ENCODE data around the gene RPSA. TPM values are rescaled to one million over a fixed set of nuclear protein-coding genes. Genes with fewer than 3 reads are reported as not detected.

RPSA gene
- total and polyA plus RNA-seq, 2 experiments from 2014 or later, result 406 to 1,590 TPM

GRCh38 chr3:39383881-39384664, 22.4 kb upstream of the RPSA start:
- peak overlapping the region; percentile 93 for H2AFZ ChIP-seq

GRCh38 chr3:39384665-39385000, 21.9 kb upstream of the RPSA start:
- peaks cover 54% of the 10 kb centered on the region for H3K79me2 ChIP-seq (ENCODE audit: insufficient read depth)
- peak overlapping the region; percentile 97 for H3K9ac ChIP-seq
- H3K27ac ChIP-seq, result 0 out of 2 replicates have a peak overlapping the region, but pooled peaks have one; percentile 32
- H3K27me3 ChIP-seq (replicated peaks; ENCODE audit: insufficient read depth), result no peaks in the 10 kb centered on the region
- in situ Hi-C loops (cut with MboI), result no loop called here
- H3K4me2 ChIP-seq (ENCODE audit: unreplicated experiment), result peak overlapping the region; percentile 88
- no peak for DNase-seq
- H2AFZ ChIP-seq, result peak overlapping the region; percentile 93; the same call in 1 of the 2 replicates
- peaks cover 16% of the 10 kb centered on the region for H3K4me1 ChIP-seq (ENCODE audit: insufficient read depth)
- no peak for TF ChIP-seq EZH2 (IDR thresholded peaks at IDR 0.05; ENCODE audit: insufficient read depth, poor library complexity, severe bottlenecking)
- H3K4me3 ChIP-seq, result peak overlapping the region; percentile 93
- no peaks in the 10 kb centered on the region for H3F3A ChIP-seq (ENCODE audit: insufficient read depth)
- H3K9me3 ChIP-seq (ENCODE audit: low read depth), result no peaks in the 10 kb centered on the region
- H3K9me2 ChIP-seq (ENCODE audit: insufficient read depth), result no peaks in the 10 kb centered on the region
- H4K20me1 ChIP-seq (ENCODE audit: insufficient read depth), result no peaks in the 10 kb centered on the region
- H3K36me3 ChIP-seq (ENCODE audit: low read depth), result no peaks in the 10 kb centered on the region
- WGBS, 2 experiments (ENCODE audit: low coverage in 1 of 2, low lambda C conversion rate in 2 of 2, missing lambda C conversion rate in 2 of 2), result 58 to 64% methylated on average over 13 to 14 of the region's 14 CpGs

More at GRCh38 chr3:39383881-39384664, 22.4 kb upstream of the RPSA start:
- H3K9me3 ChIP-seq (ENCODE audit: low read depth), result no peaks in the 10 kb centered on the region
- peak overlapping the region; percentile 97 for H3K9ac ChIP-seq
- peak; percentile 98 for DNase-seq
- H3K36me3 ChIP-seq (ENCODE audit: low read depth), result no peaks in the 10 kb centered on the region
- no peaks in the 10 kb centered on the region for H3K27me3 ChIP-seq (replicated peaks; ENCODE audit: insufficient read depth)
- H4K20me1 ChIP-seq (ENCODE audit: insufficient read depth), result no peaks in the 10 kb centered on the region
- peak overlapping the region; percentile 94 for H3K4me2 ChIP-seq (ENCODE audit: unreplicated experiment)
- no peak for TF ChIP-seq EZH2phosphoT487 (IDR thresholded peaks at IDR 0.05; ENCODE audit: insufficient read depth, low read depth)
- TF ChIP-seq EZH2 (IDR thresholded peaks at IDR 0.05; ENCODE audit: insufficient read depth, poor library complexity, severe bottlenecking), result no peak
- peak overlapping the region; percentile 93 for H3K4me3 ChIP-seq
- H3K9me2 ChIP-seq (ENCODE audit: insufficient read depth), result no peaks in the 10 kb centered on the region
- in situ Hi-C loops (cut with MboI), result no loop called here
- peaks cover 49% of the 10 kb centered on the region for H3K79me2 ChIP-seq (ENCODE audit: insufficient read depth)
- H3K27ac ChIP-seq, result peak overlapping the region; percentile 96
- WGBS, 2 experiments (ENCODE audit: low coverage in 1 of 2, low lambda C conversion rate in 2 of 2, missing lambda C conversion rate in 2 of 2), result 1% methylated on average over 64 to 66 of the region's 66 CpGs
- H3K4me1 ChIP-seq (ENCODE audit: insufficient read depth), result peaks cover 16% of the 10 kb centered on the region
- H3F3A ChIP-seq (ENCODE audit: insufficient read depth), result no peaks in the 10 kb centered on the region

GRCh38 chr3:39385456-39386090, 20.9 kb upstream of the RPSA start:
- 81 to 93% methylated on average over 8 to 9 of the region's 9 CpGs for WGBS, 2 experiments (ENCODE audit: low coverage in 1 of 2, low lambda C conversion rate in 2 of 2, missing lambda C conversion rate in 2 of 2)
- Histone ChIP-seq H3K27ac (no peak overlapping the region), H3K9ac (no peak overlapping the region), H4K20me1 (ENCODE audit: insufficient read depth) (no peaks in the 10 kb centered on the region), H3K9me3 (ENCODE audit: low read depth) (no peaks in the 10 kb centered on the region), H3K27me3 (replicated peaks; ENCODE audit: insufficient read depth) (no peaks in the 10 kb centered on the region), H3K4me1 (ENCODE audit: insufficient read depth) (peaks cover 16% of the 10 kb centered on the region), H3K4me2 (ENCODE audit: unreplicated experiment) (no peak overlapping the region), H3K4me3 (no peak overlapping the region), H3F3A (ENCODE audit: insufficient read depth) (no peaks in the 10 kb centered on the region), H3K36me3 (ENCODE audit: low read depth) (no peaks in the 10 kb centered on the region), H3K79me2 (ENCODE audit: insufficient read depth) (peaks cover 64% of the 10 kb centered on the region), H3K9me2 (ENCODE audit: insufficient read depth) (no peaks in the 10 kb centered on the region), H2AFZ (no peak overlapping the region)
- in situ Hi-C loops (cut with MboI), result no loop called here
- TF ChIP-seq EZH2 (IDR thresholded peaks at IDR 0.05; ENCODE audit: insufficient read depth, poor library complexity, severe bottlenecking), result no peak
- no peak for TF ChIP-seq EZH2phosphoT487 (IDR thresholded peaks at IDR 0.05; ENCODE audit: insufficient read depth, low read depth)
- no peak for DNase-seq

GRCh38 chr3:39386318-39386717, 20.2 kb upstream of the RPSA start:
- Histone ChIP-seq H3K27ac (no peak overlapping the region), H4K20me1 (ENCODE audit: insufficient read depth) (no peaks in the 10 kb centered on the region), H3K9me3 (ENCODE audit: low read depth) (no peaks in the 10 kb centered on the region), H3K36me3 (ENCODE audit: low read depth) (no peaks in the 10 kb centered on the region; the same call in 1 of the 2 replicates), H3K27me3 (replicated peaks; ENCODE audit: insufficient read depth) (no peaks in the 10 kb centered on the region), H3K79me2 (ENCODE audit: insufficient read depth) (peaks cover 71% of the 10 kb centered on the region), H3K9me2 (ENCODE audit: insufficient read depth) (no peaks in the 10 kb centered on the region), H2AFZ (no peak overlapping the region), H3K4me1 (ENCODE audit: insufficient read depth) (peaks cover 16% of the 10 kb centered on the region), H3K9ac (no peak overlapping the region), H3F3A (ENCODE audit: insufficient read depth) (no peaks in the 10 kb centered on the region), H3K4me2 (ENCODE audit: unreplicated experiment) (no peak overlapping the region), H3K4me3 (no peak overlapping the region)
- TF ChIP-seq EZH2phosphoT487 (IDR thresholded peaks at IDR 0.05; ENCODE audit: insufficient read depth, low read depth), result no peak
- TF ChIP-seq EZH2 (IDR thresholded peaks at IDR 0.05; ENCODE audit: insufficient read depth, poor library complexity, severe bottlenecking), result no peak
- no peak for DNase-seq
- WGBS, 2 experiments (ENCODE audit: low coverage in 1 of 2, low lambda C conversion rate in 2 of 2, missing lambda C conversion rate in 2 of 2), result 68 to 71% methylated on average over 5 of the region's 5 CpGs
- in situ Hi-C loops (cut with MboI), result no loop called here
